HEK293 (cell line): ENCODE data around the gene DSCAML1.

ENCODE experiments used
- CTCF ChIA-PET: fragments of 350-600 bp; formaldehyde crosslinking; extraction: SDS; loops from one replicate; lab custom pipeline; 2021; ENCODE audit warnings: antibody characterized with exemption; lab: Yijun Ruan, JAX
- POLR2A ChIA-PET: fragments of 300-600 bp; formaldehyde crosslinking; extraction: SDS; loops from one replicate; lab custom pipeline; 2020; ENCODE audit warnings: antibody characterized with exemption, inconsistent platforms; lab: Yijun Ruan, JAX
- H3K27ac ChIP-seq: fragments of 200-500 bp; sonication (Bioruptor generic); 2 replicates; pipeline ENCODE4 v1.5.1; 2014; ENCODE audit warnings: low read depth, low read length, control low read depth, inconsistent platforms; ENCODE audit errors: extremely low read depth
- H3K36me3 ChIP-seq, 2 experiments: fragments of 200-500 bp in 1 of 2; sonication (Bioruptor generic) in 1 of 2; 1 replicate in 1 of 2; 2 replicates in 1 of 2; pipeline ENCODE4 v1.5.1; 2014 to 2017; ENCODE audit warnings: inconsistent platforms in 2 of 2, low read length in 2 of 2; ENCODE audit not compliant: control insufficient read depth in 2 of 2, insufficient read depth in 1 of 2
- H3K4me1 ChIP-seq: fragments of 200-500 bp; sonication (Bioruptor generic); 2 replicates; pipeline ENCODE4 v1.5.1; 2014; ENCODE audit warnings: mild to moderate bottlenecking, low read length, inconsistent platforms; ENCODE audit not compliant: control insufficient read depth, insufficient read depth
- H3K4me3 ChIP-seq: 2 replicates; pipeline ENCODE4 v1.5.1; 2011; ENCODE audit warnings: low read depth, mild to moderate bottlenecking, control low read depth, low read length, moderate library complexity
- H3K9me3 ChIP-seq: fragments of 200-500 bp; sonication (Bioruptor generic); 2 replicates; pipeline ENCODE4 v1.5.1; 2014; ENCODE audit warnings: low read depth, low read length, inconsistent platforms; ENCODE audit not compliant: control insufficient read depth, insufficient read depth
- CTCF ChIP-seq: fragments of 450-650 bp; formaldehyde crosslinking; IDR thresholded peaks from 2 replicates; pipeline ENCODE4 v1.5.1; 2016; ENCODE audit warnings: missing biosample characterization, missing genetic modification characterization
- GLIS1 ChIP-seq: fragments of 450-650 bp; formaldehyde crosslinking; IDR thresholded peaks from 2 replicates; pipeline ENCODE4 v1.5.1; 2016; ENCODE audit warnings: missing biosample characterization, missing genetic modification characterization
- HIC1 ChIP-seq: fragments of 450-650 bp; formaldehyde crosslinking; IDR thresholded peaks from 2 replicates; pipeline ENCODE4 v1.5.1; 2016; ENCODE audit warnings: missing biosample characterization, missing genetic modification characterization
- PRDM4 ChIP-seq: fragments of 450-650 bp; formaldehyde crosslinking; IDR thresholded peaks from 2 replicates; pipeline ENCODE4 v1.5.1; 2017; ENCODE audit warnings: missing biosample characterization, missing genetic modification characterization
- WT1 ChIP-seq: fragments of 450-650 bp; formaldehyde crosslinking; IDR thresholded peaks from 2 replicates; pipeline ENCODE4 v1.5.1; 2016; ENCODE audit warnings: missing biosample characterization, missing genetic modification characterization
- YY2 ChIP-seq: fragments of 450-650 bp; formaldehyde crosslinking; IDR thresholded peaks from 2 replicates; pipeline ENCODE4 v1.5.1; 2016; ENCODE audit warnings: missing biosample characterization, missing genetic modification characterization
- ZBTB11 ChIP-seq: fragments of 450-650 bp; formaldehyde crosslinking; conservative IDR thresholded peaks from 2 replicates; pipeline ENCODE4 v1.5.1; 2016; ENCODE audit warnings: low read depth, missing biosample characterization, missing genetic modification characterization
- ZNF157 ChIP-seq: fragments of 450-650 bp; formaldehyde crosslinking; IDR thresholded peaks from 2 replicates; pipeline ENCODE4 v1.5.1; 2016; ENCODE audit warnings: missing biosample characterization, missing genetic modification characterization
- ZNF16 ChIP-seq: fragments of 450-650 bp; formaldehyde crosslinking; IDR thresholded peaks from 2 replicates; pipeline ENCODE4 v1.5.1; 2016; ENCODE audit warnings: low read depth, missing biosample characterization, missing genetic modification characterization
- ZNF280D ChIP-seq: fragments of 450-650 bp; formaldehyde crosslinking; IDR thresholded peaks from 2 replicates; pipeline ENCODE4 v1.5.1; 2016; ENCODE audit warnings: missing biosample characterization, missing genetic modification characterization
- ZNF292 ChIP-seq: fragments of 450-650 bp; formaldehyde crosslinking; IDR thresholded peaks from 2 replicates; pipeline ENCODE4 v1.5.1; 2016; ENCODE audit warnings: low read depth, missing biosample characterization, missing genetic modification characterization, borderline replicate concordance
- ZNF302 ChIP-seq: fragments of 450-650 bp; formaldehyde crosslinking; IDR thresholded peaks from 2 replicates; pipeline ENCODE4 v1.5.1; 2016; ENCODE audit warnings: missing biosample characterization, missing genetic modification characterization, low read depth
- ZNF362 ChIP-seq: fragments of 450-650 bp; formaldehyde crosslinking; IDR thresholded peaks from 2 replicates; pipeline ENCODE4 v1.5.1; 2016; ENCODE audit warnings: missing biosample characterization, missing genetic modification characterization
- ZNF416 ChIP-seq: fragments of 450-650 bp; formaldehyde crosslinking; IDR thresholded peaks from 2 replicates; pipeline ENCODE4 v1.5.1; 2016; ENCODE audit warnings: missing biosample characterization, missing genetic modification characterization
- ZNF423 ChIP-seq: fragments of 450-650 bp; formaldehyde crosslinking; IDR thresholded peaks from 2 replicates; pipeline ENCODE4 v1.5.1; 2016; ENCODE audit warnings: missing biosample characterization, missing genetic modification characterization
- ZNF514 ChIP-seq: fragments of 450-650 bp; formaldehyde crosslinking; IDR thresholded peaks from 2 replicates; pipeline ENCODE4 v1.5.1; 2016; ENCODE audit warnings: missing biosample characterization, missing genetic modification characterization
- ZNF544 ChIP-seq: fragments of 450-650 bp; formaldehyde crosslinking; IDR thresholded peaks from 2 replicates; pipeline ENCODE4 v1.5.0; 2017; ENCODE audit warnings: missing biosample characterization, missing genetic modification characterization
- ZNF585B ChIP-seq: fragments of 450-650 bp; formaldehyde crosslinking; IDR thresholded peaks from 2 replicates; pipeline ENCODE4 v1.5.1; 2016; ENCODE audit warnings: missing biosample characterization, missing genetic modification characterization
- ZNF626 ChIP-seq: fragments of 450-650 bp; sonication (Bioruptor Pico); formaldehyde crosslinking; IDR thresholded peaks from 2 replicates; pipeline ENCODE4 v1.5.1; 2018; ENCODE audit warnings: missing biosample characterization, missing genetic modification characterization, inconsistent platforms
- ZNF664 ChIP-seq: fragments of 450-650 bp; formaldehyde crosslinking; IDR thresholded peaks from 2 replicates; pipeline ENCODE4 v1.5.1; 2016; ENCODE audit warnings: missing biosample characterization, missing genetic modification characterization

The DSCAML1 gene

GRCh38 chr11:117430293-117430955, 366.6 kb downstream of the DSCAML1 start (continued):
- no peak for TF ChIP-seq HIC1 (tag by site-specific recombination)
- no peak for TF ChIP-seq ZNF302
- no peak for TF ChIP-seq ZNF416 (tag by site-specific recombination)
- TF ChIP-seq ZBTB11 (tag by site-specific recombination) = no peak

GRCh38 chr11:117428856-117429229, 368.2 kb downstream of the DSCAML1 start:
- no peaks in the 10 kb centered on the region for H3K36me3 ChIP-seq
- CTCF ChIA-PET = interaction anchor here (0.6 kb wide), 2 partner anchors 183 to 1292 kb away, joined by 3 read pairs; no protein-coding TSS in a partner anchor
- no peak overlapping the region for H3K27ac ChIP-seq
- no peak overlapping the region for H3K4me3 ChIP-seq
- no peaks in the 10 kb centered on the region for H3K9me3 ChIP-seq
- no peak for TF ChIP-seq ZNF585B (tag by site-specific recombination)
- no peak for TF ChIP-seq ZNF16 (tag by site-specific recombination)
- TF ChIP-seq CTCF (tag by site-specific recombination) = no peak
- no peak for TF ChIP-seq PRDM4 (tag by site-specific recombination)
- no peak for TF ChIP-seq ZNF292 (tag by site-specific recombination)
- no peak for TF ChIP-seq YY2 (tag by site-specific recombination)
- TF ChIP-seq ZNF514 (tag by site-specific recombination) = no peak
- TF ChIP-seq ZNF664 = no peak
- no peak for TF ChIP-seq ZNF626
- no peak for TF ChIP-seq WT1
- no peak for TF ChIP-seq ZNF280D (tag by site-specific recombination)
- TF ChIP-seq ZNF544 (tag by site-specific recombination) = no peak
- no peak for TF ChIP-seq ZNF423
- TF ChIP-seq ZNF362 = no peak
- no peak for TF ChIP-seq GLIS1 (tag by site-specific recombination)
- no peak for TF ChIP-seq ZNF157 (tag by site-specific recombination)
- POLR2A ChIA-PET = no interaction called here
- H3K4me1 ChIP-seq = no peaks in the 10 kb centered on the region
